KMS-11 (cell line): ENCODE data around the gene DTWD1.

ENCODE experiments used
- H2AFZ ChIP-seq: fragments of 200-600 bp; sonication (generic); 2 replicates; pipeline ENCODE4 v1.6.1; 2016; ENCODE audit warnings: antibody characterized with exemption, mixed run types, low read depth
- H3K27ac ChIP-seq: fragments of 200-600 bp; sonication (generic); 2 replicates; pipeline ENCODE4 v1.6.1; 2016; ENCODE audit warnings: mild to moderate bottlenecking, mixed run types
- H3K27me3 ChIP-seq: fragments of 200-600 bp; sonication (generic); 2 replicates; pipeline ENCODE4 v1.6.1; 2017; ENCODE audit warnings: mild to moderate bottlenecking, low read depth, mixed run types, moderate library complexity; ENCODE audit not compliant: insufficient read depth
- H3K36me3 ChIP-seq: fragments of 200-600 bp; sonication (generic); 2 replicates; pipeline ENCODE4 v1.6.1; 2017; ENCODE audit warnings: mild to moderate bottlenecking, mixed run types; ENCODE audit not compliant: insufficient read depth
- H3K4me1 ChIP-seq: fragments of 200-600 bp; sonication (generic); 2 replicates; pipeline ENCODE4 v1.6.1; 2016; ENCODE audit warnings: mild to moderate bottlenecking, low read depth, mixed run types; ENCODE audit not compliant: poor library complexity, severe bottlenecking
- H3K4me2 ChIP-seq: fragments of 200-600 bp; sonication (generic); 2 replicates; pipeline ENCODE4 v1.7.0; 2016; ENCODE audit warnings: mild to moderate bottlenecking, mixed run types
- H3K4me3 ChIP-seq: fragments of 200-600 bp; sonication (generic); IDR thresholded peaks from 2 replicates; pipeline ENCODE4 v1.6.1; 2017; ENCODE audit warnings: low read depth, low read length, mixed read lengths; ENCODE audit not compliant: insufficient read depth
- H3K79me2 ChIP-seq: fragments of 200-600 bp; sonication (generic); 2 replicates; pipeline ENCODE4 v1.6.1; 2016; ENCODE audit warnings: low read depth, mixed run types; ENCODE audit not compliant: insufficient read depth
- H3K9ac ChIP-seq: fragments of 200-600 bp; sonication (generic); 2 replicates; pipeline ENCODE4 v1.6.1; 2016; ENCODE audit warnings: mild to moderate bottlenecking, mixed run types
- H4K20me1 ChIP-seq: fragments of 200-600 bp; sonication (generic); 2 replicates; pipeline ENCODE4 v1.6.1; 2016; ENCODE audit warnings: mild to moderate bottlenecking, mixed run types; ENCODE audit not compliant: insufficient read depth
- CTCF ChIP-seq: fragments of 200-600 bp; sonication (generic); conservative IDR thresholded peaks from 2 replicates; pipeline ENCODE4 v1.6.1; 2017; ENCODE audit warnings: low read depth, mild to moderate bottlenecking, antibody characterized with exemption, low read length, moderate library complexity, mixed read lengths

DTWD1 gene

GRCh38 chr15:49673861-49674260 lies 53.0 kb downstream of the DTWD1 start:
- H4K20me1 ChIP-seq, result no peaks in the 10 kb centered on the region
- H3K36me3 ChIP-seq, result no peaks in the 10 kb centered on the region
- H2AFZ ChIP-seq, result no peak overlapping the region
- H3K4me1 ChIP-seq, result no peaks in the 10 kb centered on the region
- H3K27ac ChIP-seq, result no peak overlapping the region
- H3K27me3 ChIP-seq, result no peaks in the 10 kb centered on the region
- no peak overlapping the region for H3K9ac ChIP-seq
- no peak overlapping the region for H3K4me3 ChIP-seq
- TF ChIP-seq CTCF, result no peak
- no peak overlapping the region for H3K4me2 ChIP-seq
- H3K79me2 ChIP-seq, result no peaks in the 10 kb centered on the region

- Histone ChIP-seq H3K4me1 (no peaks in the 10 kb centered on the region), H3K4me2 (no peak overlapping the region), H3K36me3 (no peaks in the 10 kb centered on the region), H3K27ac (no peak overlapping the region), H3K27me3 (no peaks in the 10 kb centered on the region), H3K9ac (no peak overlapping the region), H3K4me3 (no peak overlapping the region), H2AFZ (no peak overlapping the region), H3K79me2 (no peaks in the 10 kb centered on the region), H4K20me1 (no peaks in the 10 kb centered on the region)
- TF ChIP-seq CTCF, result no peak
Measured at GRCh38 chr15:49674370-49674769, 53.5 kb downstream of the DTWD1 start.

- Histone ChIP-seq H3K9ac (no peak overlapping the region), H3K27me3 (no peaks in the 10 kb centered on the region), H2AFZ (no peak overlapping the region), H3K27ac (no peak overlapping the region), H3K4me1 (no peaks in the 10 kb centered on the region), H3K36me3 (no peaks in the 10 kb centered on the region), H3K4me3 (no peak overlapping the region), H3K79me2 (no peaks in the 10 kb centered on the region), H3K4me2 (no peak overlapping the region), H4K20me1 (no peaks in the 10 kb centered on the region)
- no peak for TF ChIP-seq CTCF
Measured at GRCh38 chr15:49675041-49675440, 54.2 kb downstream of the DTWD1 start.

GRCh38 chr15:49678655-49679054 lies 57.8 kb downstream of the DTWD1 start:
- no peaks in the 10 kb centered on the region for H3K27me3 ChIP-seq
- H3K36me3 ChIP-seq, result no peaks in the 10 kb centered on the region
- H3K79me2 ChIP-seq, result no peaks in the 10 kb centered on the region
- no peak overlapping the region for H3K9ac ChIP-seq
- no peak overlapping the region for H3K4me3 ChIP-seq
- H3K4me1 ChIP-seq, result no peaks in the 10 kb centered on the region
- no peak for TF ChIP-seq CTCF
- no peaks in the 10 kb centered on the region for H4K20me1 ChIP-seq
- no peak overlapping the region for H2AFZ ChIP-seq
- H3K4me2 ChIP-seq, result no peak overlapping the region
- no peak overlapping the region for H3K27ac ChIP-seq

GRCh38 chr15:49686599-49686998 lies 65.8 kb downstream of the DTWD1 start:
- no peak for TF ChIP-seq CTCF
- H3K27me3 ChIP-seq, result no peaks in the 10 kb centered on the region
- no peak overlapping the region for H3K4me2 ChIP-seq
- H3K9ac ChIP-seq, result no peak overlapping the region
- no peaks in the 10 kb centered on the region for H3K36me3 ChIP-seq
- H3K27ac ChIP-seq, result no peak overlapping the region
- H3K79me2 ChIP-seq, result no peaks in the 10 kb centered on the region
- H3K4me1 ChIP-seq, result no peaks in the 10 kb centered on the region
- no peak overlapping the region for H3K4me3 ChIP-seq
- no peaks in the 10 kb centered on the region for H4K20me1 ChIP-seq
- H2AFZ ChIP-seq, result no peak overlapping the region
